Raji (cell line): Measurements from ENCODE around the gene BCL2L13.

ENCODE experiments used
- POLR2A ChIP-seq: IDR thresholded peaks from 2 replicates; pipeline ENCODE4 v1.6.1; 2011; ENCODE audit warnings: low read depth, low read length, control low read depth; ENCODE audit not compliant: insufficient read depth

BCL2L13 gene

DNA sequence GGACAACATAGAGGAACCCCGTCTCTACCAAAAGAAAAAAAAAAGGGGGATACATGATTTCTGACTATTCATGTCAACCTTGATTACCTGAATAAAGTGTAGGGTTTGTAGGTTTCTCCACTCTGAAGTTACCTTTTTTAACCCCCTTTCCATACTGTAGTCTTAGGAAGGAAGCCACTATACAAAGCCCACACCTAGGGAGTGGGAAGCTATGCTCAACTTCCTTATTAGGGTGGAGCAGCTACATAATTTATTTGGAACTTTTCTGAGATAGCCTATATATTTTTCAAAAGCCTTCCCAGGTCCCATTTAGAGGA lies 9.4 kb upstream of the BCL2L13 start:
- TF ChIP-seq POLR2A: no peak

DNA sequence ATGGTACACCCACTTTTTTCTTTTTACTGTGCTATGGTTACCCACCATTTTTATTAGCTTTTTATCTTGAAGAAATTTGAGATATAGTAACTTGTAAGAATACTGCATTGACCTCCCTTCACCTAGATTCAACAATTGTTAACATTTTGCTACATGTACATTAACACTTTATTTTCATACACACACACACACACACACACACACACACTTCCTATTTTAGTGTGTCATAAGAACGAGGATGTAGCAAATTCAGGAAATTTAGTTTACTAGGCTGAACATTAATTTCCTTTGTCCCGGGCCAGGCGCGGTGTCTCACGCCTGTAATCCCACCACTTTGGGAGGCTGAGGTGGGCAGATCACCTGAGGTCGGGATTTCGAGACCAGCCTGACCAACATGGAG lies 8.9 kb upstream of the BCL2L13 start:
- no peak for TF ChIP-seq POLR2A

GRCh38 chr22:17631076-17631565 lies 7.4 kb upstream of the BCL2L13 start:
- TF ChIP-seq POLR2A: no peak

DNA sequence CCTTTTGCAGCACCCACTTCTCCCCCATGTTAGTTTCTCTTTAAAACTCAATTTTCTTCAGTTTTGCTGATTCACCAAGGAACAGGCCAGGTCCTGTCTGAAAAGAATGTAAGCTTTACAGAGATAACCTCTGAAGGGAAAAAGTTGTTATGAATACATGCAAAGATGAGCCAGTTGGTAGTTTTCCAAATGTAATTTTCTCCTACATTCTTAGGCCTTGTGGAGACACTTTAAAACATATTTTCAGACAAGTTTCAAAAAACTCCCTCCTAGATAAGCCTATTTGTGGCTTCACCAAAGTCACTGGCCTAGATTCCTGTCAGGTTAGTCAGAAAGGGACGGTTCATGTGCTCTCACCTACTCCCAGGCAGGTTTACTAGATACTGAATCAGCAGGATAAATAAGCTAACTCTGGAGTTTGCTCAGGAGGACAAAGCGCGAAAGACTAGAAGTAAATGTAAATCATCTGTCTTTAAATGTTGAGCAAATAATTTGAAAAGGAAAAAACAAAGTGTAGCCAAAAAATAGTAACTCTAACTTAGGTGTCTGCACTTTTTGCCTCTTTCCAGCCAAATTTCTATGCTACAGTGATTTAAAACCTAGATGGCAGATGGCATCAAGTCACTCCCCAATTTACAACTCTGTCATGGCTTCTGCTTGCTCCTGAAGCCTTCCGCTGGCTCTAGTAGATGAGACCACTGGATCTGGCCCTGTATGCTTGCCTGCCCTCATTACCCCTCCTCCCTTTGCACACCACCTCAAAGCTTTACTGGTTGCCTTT lies 5.2 kb upstream of the BCL2L13 start:
- TF ChIP-seq POLR2A: no peak

DNA sequence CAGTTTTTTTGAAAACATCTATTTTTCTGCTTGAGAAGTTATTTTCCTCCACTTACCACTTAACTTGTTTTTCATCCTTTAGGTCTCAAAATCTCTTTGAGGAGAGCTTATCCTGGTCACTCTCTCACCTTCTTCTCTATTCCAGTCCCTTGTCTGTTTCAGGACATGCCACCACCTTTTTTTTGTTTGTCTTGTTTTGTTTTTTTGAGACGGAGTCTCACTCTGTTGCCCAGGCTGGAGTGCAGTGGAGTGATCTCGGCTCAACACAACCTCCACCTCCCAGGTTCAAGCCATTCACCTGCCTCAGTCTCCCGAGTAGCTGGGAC lies 4.6 kb upstream of the BCL2L13 start:
- TF ChIP-seq POLR2A: no peak

DNA sequence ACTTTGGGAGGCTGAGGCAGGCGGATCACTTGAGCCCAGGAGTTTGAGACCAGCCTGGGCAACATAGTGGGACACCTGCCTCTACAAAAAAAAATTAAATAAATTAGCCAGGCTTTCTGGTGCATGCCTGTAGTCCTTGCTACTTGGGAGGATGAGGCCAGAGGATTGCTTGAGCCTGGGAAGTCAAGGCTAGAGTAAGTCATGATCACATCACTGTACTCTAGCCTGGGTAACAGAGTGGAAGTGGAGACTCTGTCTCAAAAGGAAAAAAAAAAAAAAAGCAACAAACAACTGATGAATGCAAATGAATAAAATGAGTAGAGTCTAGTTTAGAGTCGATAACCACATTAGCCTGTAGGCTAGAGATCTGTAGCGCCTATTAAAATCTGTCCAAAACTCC lies 3.9 kb upstream of the BCL2L13 start:
- TF ChIP-seq POLR2A: no peak

DNA sequence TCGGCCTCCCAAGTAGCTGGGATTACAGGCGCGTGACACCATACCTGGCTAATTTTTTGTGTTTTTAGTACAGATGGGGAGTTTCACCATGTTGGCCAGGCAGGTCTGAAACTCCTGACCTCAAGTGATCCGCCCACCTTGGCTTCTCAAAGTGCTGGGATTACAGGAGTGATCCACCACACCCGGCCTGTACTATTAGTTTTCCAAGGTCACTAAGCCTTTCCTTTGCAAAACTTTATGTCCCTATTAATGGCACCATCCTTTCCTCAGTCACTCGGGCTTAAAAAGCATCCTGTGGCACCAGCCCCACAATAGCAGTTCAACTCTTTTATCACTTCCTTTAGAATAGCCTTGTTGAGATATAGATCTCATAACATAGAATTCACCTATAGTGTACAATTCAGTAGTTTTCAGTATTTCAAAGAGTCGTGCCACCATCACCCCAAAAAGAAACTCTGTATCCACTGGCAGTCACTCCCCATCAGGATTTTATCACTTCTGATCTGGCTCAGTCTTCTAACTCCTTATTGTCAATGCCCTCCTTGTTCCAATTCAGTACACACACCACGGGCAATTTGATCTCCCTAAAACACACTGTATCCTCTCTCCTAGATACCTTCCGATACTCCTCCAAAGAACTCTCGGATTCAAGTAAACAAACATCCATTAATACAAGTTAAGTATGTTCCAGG lies 921 bp upstream of the BCL2L13 start:
- no peak for TF ChIP-seq POLR2A

- TF ChIP-seq POLR2A: no peak
These were observed 450 bp upstream of the BCL2L13 start for GRCh38 chr22:17638182-17638431.

GRCh38 chr22:17639247-17639741 lies 737 bp downstream of the BCL2L13 start:
- TF ChIP-seq POLR2A: peak; percentile 84

DNA sequence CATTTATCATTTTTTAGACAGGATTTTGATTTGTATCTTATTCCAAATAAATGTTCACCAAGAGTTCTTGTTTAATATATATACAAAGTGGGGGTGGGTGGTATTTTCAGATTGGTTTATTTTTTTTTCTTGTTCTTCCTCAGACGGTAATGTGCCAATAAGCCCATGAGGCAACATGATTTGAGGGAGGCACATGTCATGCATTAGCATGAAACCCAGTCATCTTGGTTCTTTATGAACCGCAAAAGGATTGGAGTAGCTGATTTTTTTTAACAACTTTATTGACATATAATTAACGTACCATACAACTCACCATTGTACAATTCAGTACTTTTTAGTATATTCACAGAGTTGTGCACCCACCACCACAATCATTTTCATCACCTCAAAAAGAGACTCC lies 2.7 kb downstream of the BCL2L13 start:
- no peak for TF ChIP-seq POLR2A

DNA sequence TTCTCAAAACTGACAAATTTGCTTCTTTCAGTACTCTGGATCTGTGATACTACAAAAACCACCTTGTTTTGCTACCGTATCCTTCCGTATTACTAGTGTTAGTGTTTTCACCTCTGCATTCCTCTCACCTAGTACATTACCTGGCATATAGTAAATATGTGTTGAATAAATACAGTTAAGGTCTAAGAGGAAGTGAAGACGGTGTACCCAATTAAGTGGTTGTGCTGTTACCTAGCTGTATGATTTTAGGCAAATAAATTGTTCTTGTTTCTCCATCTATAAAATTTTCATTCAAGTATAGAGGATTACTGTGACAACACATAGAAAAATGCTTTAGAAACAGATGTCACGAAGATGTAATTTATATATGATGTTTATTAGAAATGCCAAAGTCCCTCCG lies 8.9 kb downstream of the BCL2L13 start:
- no peak for TF ChIP-seq POLR2A

- no peak for TF ChIP-seq POLR2A
These were observed 9.4 kb downstream of the BCL2L13 start for GRCh38 chr22:17647991-17648390.

GRCh38 chr22:17648569-17648968 lies 10.0 kb downstream of the BCL2L13 start:
- no peak for TF ChIP-seq POLR2A

DNA sequence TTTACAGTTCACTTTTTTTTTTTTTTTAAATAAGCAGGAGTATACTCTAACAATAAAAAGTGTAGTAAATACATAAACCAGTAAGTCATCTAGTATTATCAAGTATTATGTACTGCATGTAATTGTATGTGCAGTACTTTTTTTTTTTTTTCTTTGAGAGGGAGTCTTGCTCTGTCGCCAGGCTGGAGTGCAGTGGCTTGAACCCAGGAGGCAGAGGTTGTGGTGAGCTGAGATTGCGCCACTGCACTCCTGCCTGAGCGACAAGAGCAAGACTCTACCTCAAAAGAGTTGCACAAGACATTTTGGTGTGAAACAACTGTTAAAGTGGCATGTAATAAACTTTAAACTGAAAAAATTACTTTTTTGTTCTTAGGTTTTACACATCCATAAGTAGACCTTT lies 16.7 kb downstream of the BCL2L13 start:
- TF ChIP-seq POLR2A: no peak

DNA sequence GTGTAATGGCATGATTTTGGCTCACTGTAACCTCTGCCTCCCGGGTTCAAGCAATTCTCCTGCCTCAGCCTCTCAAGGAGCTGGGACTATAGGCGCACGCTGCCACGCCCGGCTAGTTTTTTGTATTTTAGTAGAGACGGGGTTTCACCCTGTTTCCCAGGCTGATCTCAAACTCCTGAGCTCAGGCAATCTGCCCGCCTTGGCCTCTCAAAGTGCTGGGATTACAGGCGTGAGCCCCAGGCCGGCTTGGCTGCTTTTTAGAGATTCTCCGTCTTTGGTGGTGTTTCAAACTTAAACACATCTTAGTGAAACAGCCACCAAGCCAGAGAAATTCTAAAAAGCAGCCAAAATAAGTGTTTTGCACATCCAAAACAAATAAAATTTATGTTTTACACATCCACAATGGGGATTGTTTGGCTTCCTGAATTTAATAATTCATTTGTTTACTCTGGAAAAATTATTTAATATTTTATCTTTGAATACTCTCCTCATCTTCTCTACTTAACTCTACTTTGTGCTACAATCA lies 18.4 kb downstream of the BCL2L13 start:
- no peak for TF ChIP-seq POLR2A

DNA sequence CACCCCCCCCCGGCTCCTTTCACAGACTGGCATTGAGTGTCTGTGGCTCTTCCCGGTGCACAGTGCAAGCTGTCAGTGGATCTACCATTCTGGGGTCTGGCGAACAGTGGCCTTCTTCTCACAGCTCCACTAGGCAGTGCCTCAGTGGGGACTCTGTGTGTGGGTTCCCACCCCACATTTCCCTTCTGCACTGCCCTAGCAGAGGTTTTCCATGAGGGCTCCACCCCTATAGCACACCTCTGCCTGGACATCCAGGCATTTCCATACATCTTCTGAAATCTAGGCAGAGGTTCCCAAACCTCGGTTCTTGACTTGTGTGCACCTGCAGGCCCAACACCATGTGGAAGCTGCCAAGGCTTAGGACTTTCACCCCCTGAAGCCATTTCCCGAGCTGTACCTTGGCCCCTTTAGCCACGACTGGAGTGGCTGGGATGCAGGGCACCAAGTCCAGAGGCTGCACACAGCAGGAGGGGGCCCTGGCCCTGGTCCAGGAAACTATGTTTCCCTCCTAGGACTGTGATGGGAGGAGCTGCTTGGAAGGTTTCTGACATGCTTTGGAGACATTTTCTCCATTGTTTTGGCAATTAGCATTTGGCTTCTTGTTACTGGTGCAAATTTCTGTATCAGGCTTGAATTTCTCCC lies 26.0 kb downstream of the BCL2L13 start:
- no peak for TF ChIP-seq POLR2A
